Gastrocnemius medialis (tissue), 4 donors: ENCODE results near the gene SIDT1.

Experiments used
- POLR2A ChIP-seq, 2 donors: fragments of 450-650 bp; IDR thresholded peaks; one replicate each; pipeline ENCODE4 v1.6.1; 2017; ENCODE audit warnings: antibody characterized with exemption in 2 of 2, mild to moderate bottlenecking in 2 of 2, moderate library complexity in 2 of 2
- TF ChIP-seq, protein P1 (sequence below), 5 experiments: fragments of 450-650 bp in 3 of 5; fragments of 200-600 bp in 2 of 5; sonication (generic) in 2 of 5; IDR thresholded peaks in 4 of 5; conservative IDR thresholded peaks in 1 of 5; 1 replicate in 4 of 5; 2 replicates in 1 of 5; pipeline ENCODE4 v1.5.1; 2016 to 2019; ENCODE audit warnings: antibody characterized with exemption in 5 of 5, mild to moderate bottlenecking in 3 of 5, moderate library complexity in 3 of 5

GRCh38 chr3:113551820-113552219 lies 19.5 kb downstream of the SIDT1 start:
- no peak for TF ChIP-seq POLR2A (IDR thresholded peaks at IDR 0.05)
- TF ChIP-seq, protein P1, sequence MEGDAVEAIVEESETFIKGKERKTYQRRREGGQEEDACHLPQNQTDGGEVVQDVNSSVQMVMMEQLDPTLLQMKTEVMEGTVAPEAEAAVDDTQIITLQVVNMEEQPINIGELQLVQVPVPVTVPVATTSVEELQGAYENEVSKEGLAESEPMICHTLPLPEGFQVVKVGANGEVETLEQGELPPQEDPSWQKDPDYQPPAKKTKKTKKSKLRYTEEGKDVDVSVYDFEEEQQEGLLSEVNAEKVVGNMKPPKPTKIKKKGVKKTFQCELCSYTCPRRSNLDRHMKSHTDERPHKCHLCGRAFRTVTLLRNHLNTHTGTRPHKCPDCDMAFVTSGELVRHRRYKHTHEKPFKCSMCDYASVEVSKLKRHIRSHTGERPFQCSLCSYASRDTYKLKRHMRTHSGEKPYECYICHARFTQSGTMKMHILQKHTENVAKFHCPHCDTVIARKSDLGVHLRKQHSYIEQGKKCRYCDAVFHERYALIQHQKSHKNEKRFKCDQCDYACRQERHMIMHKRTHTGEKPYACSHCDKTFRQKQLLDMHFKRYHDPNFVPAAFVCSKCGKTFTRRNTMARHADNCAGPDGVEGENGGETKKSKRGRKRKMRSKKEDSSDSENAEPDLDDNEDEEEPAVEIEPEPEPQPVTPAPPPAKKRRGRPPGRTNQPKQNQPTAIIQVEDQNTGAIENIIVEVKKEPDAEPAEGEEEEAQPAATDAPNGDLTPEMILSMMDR (IDR thresholded peaks at IDR 0.05 in 4 of 5, conservative IDR thresholded peaks at IDR 0.05 in 1 of 5) = no peak
